ENCODE results near the gene SHC3.

The SHC3 gene

GRCh38 chr9:89183146-89183545, 4.5 kb upstream of the SHC3 start:
- DNase-seq, result no peak

- DNase-seq, result no peak
These were observed 3.8 kb upstream of the SHC3 start for GRCh38 chr9:89182369-89182768.

DNA sequence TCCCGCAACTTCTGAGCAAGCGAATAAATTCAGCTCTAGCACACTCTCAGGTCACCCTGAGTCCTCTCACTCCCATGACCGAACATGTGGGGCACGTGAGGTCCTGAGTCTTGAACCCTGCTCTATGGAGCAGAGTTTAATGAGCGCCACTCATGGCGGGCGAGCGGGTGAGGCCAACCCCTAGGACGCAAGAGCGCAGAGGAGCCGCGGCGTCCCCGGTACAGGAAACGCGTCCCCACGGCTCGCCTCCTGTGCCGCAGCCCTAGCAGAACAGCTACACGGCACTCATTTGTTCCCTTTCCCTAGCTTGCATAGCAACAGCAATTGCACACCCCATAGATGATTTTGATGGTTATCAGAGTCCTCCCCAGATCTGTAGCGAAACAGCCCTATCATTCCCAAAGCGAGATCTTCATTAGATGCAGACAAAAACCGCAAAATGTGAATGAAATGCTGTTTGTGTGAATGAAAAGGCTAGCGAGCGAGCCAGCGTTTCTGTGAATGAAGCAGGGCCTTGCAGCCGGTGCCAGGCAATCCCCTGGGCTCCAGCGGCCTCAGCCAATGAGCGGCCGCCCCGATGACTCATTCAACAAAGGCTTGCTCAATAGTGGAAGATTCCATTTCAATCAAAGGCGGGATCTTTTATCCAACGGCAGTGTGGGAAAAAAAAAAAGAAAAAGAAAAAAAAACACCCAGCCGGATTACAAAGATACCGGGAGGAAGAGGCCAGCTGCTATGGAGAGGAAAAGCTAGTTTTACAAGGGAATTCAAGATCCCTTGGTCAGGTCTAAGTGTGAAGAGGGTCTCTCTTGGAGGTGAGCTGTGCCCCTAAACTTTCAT, 1.5 kb upstream of the SHC3 start:
- peak; percentile 79 for DNase-seq

DNA sequence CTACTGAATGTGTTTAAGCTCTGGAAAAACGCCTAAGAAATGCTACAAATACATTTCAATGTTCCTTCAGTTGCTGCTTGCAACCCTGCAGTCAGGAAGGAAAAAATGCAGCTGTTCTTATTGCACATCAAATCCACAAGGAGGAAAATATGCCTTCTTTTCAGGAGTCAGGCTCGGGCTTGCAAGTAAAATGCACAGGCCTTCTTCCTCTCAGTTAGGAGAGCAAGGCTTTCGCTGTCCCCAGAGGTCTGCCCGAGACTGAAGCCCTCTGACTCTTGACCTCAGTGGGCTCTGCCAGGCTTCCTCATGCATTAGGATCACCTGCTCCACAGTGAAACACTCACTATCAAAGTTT, 899 bp upstream of the SHC3 start:
- DNase-seq, result no peak

GRCh38 chr9:89178830-89179539, 367 bp upstream of the SHC3 start:
- no peak for DNase-seq

- no peak for DNase-seq
These were observed 1.3 kb downstream of the SHC3 start for GRCh38 chr9:89177012-89177943.

DNA sequence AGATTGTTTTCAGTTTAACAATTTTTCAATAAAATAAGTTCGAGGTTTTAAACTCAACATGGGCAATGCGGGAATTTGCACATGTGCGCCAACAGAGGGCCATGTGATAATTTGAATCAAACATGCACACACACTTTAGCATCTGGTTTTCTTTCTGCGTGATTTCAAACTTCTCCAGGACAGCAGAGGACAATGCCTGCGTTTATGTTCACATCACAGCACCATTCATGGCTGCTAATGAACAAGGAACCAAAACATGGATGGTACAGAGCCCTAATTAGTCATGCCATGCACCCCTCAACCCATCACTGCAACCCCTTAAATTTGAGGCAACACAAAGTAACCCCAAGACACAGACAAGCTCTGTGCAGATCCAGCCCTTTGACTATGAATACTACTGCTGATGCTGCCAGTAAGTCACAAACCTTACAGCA, 2.8 kb downstream of the SHC3 start:
- DNase-seq, result no peak

DNA sequence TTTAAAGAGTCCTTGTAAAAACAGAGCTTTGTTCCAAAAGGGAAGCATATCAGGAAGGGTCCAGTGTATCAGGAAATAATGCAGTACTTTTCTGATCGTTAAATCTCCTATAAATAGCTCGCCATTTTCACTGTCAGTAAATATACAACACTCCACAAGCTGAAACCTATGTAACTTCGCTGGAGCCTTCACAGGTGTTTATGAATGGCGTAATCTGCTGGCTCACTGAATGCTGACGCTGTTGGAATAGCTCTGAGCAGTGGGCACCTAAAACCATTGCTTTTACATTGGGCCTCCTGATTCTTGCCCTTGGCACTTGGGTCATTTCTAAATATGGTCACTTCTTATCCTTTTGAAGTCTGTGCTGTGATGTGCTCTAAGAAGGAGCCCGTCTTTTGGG, 4.3 kb downstream of the SHC3 start:
- no peak for DNase-seq

GRCh38 chr9:89173072-89173471, 5.5 kb downstream of the SHC3 start:
- DNase-seq, result no peak

DNA sequence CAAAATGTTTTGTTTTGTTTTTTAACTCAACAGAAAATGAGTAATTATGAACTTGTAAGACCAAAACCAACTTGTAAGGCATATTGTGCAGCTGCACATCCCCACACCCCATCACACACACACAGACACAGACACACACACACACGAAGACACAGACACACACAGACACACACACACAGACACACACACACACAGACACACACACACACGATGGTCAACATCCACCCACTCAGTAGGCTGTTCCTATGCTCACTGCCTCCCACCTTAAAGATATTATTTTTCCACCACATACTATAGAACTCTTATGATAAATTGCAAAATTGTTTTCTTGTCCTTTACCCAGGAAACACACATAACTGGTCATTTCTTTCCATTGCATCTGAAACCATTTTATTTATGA, 6.2 kb downstream of the SHC3 start:
- no peak for DNase-seq

DNA sequence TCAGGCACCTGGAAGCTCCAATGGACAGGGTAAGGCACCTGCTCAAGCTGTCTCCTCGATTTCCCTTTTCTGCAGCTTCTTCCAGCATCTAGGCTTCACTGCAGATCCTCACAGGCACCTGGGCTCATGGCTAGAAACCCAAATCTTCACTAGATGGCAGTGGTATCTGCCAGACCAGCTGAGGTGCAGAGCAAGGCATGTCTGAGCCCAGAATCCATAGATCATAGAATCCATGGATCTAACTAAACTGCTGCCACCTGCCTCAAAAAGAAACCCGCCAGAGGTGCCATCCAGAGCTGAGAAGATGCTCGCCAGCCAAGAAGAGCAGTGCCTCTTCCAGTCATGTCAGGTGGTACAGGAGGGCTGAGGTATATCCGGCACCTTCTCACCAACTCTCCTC, 6.9 kb downstream of the SHC3 start:
- DNase-seq, result peak; percentile 5

- no peak for DNase-seq
These were observed 7.4 kb downstream of the SHC3 start for GRCh38 chr9:89171231-89171630.

GRCh38 chr9:89168901-89169813, 9.5 kb downstream of the SHC3 start:
- no peak for DNase-seq

GRCh38 chr9:89167788-89168187, 10.8 kb downstream of the SHC3 start:
- DNase-seq, result no peak

DNA sequence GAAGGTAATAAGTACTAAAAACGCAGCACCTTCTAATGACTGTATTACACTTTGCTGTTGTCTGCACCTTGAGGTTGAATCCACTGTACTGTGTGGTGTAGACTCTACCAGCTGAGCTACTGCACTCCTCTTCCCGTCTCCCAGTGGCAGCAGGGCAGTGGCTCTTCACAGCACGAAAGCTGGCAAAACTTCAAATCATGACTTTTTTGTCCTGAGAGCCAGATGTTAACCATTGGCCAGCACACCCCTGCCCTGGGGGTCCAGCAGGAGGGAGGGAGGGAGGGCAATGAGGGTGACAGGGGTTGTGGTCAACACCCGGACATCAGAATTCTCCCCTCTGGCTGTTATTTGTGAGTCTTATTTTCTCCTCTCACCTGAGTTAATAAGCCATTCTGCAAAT, 11.8 kb downstream of the SHC3 start:
- no peak for DNase-seq

DNA sequence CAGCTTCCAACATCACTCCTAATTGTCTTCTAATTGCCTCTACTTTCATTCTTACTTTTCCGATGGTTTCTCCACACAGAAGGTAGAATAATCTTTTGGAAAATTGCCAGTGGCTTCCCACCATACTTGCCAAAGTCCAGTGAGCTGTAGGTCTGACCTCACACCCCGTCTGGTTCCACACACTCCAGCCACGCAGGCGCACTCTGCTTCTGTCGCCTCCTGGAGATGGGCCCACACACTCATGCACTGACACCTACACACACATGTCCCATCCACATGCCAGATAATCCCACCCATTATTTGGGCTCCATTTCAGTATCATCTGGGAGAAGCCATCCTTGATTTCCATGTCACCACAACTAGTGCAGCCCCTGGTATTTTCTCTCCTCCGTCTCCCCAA, 12.7 kb downstream of the SHC3 start:
- DNase-seq, result no peak

GRCh38 chr9:89165341-89165740, 13.3 kb downstream of the SHC3 start:
- no peak for DNase-seq

DNA sequence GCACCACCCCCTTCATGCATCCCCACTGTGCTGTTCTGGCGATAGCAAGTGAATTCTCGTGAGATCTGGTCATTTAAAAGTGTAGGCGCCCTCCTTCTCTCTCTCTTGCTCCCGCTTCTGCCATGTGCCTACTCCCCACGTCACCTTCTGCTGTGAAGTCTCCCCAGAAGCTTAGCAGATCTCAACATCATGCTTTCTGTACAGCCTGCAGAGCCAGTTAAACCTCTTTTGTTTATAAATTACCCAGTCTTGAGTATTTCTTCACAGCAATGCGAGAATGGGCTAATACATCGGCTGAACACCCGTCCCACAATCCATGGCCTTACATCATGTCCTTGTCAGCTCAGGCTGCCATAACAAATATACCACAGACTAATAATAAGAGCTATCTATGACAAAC, 17.4 kb downstream of the SHC3 start:
- DNase-seq, result no peak

DNA sequence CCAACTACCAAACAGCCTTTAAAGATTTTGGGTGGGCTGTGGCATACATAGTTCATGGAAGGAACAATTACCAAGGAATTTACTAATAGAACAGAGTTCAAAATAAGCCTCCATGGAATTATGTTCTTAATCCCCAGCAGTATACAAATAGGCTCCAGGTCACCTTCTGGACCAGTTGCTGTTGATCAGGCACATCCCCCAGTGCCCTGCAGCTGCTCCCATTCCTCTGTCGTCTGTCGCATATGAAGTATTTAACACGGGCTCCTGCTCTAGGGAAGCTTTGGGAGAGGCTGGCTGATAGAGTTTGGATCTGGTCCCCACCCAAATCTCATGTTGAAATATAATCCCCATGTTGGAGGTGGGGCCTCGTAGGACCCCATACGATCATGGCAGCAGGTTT, 17.8 kb downstream of the SHC3 start:
- no peak for DNase-seq

GRCh38 chr9:89154651-89155336, 23.8 kb downstream of the SHC3 start:
- no peak for DNase-seq

DNA sequence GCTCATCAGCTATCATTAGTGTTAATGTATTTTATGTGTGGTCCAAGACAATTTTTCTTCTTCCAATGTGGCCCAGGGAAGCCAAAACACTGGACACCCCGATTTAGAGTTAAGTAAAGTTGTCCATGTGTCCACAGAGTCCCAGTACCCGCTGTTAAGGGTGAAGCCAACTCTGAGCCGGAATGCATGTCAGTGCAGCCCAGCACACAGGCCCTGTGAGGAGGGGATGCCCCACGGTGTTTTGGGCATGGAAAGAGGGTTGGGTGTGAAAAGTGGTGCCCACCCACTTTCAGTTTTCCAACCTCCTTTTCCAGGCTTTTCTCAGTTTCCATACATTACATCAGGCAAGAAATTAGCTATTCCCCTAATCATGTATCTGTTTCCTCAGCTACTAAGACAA, 24.4 kb downstream of the SHC3 start:
- no peak for DNase-seq
